ENCODE results near the gene MICAL2.

Gene MICAL2

DNA sequence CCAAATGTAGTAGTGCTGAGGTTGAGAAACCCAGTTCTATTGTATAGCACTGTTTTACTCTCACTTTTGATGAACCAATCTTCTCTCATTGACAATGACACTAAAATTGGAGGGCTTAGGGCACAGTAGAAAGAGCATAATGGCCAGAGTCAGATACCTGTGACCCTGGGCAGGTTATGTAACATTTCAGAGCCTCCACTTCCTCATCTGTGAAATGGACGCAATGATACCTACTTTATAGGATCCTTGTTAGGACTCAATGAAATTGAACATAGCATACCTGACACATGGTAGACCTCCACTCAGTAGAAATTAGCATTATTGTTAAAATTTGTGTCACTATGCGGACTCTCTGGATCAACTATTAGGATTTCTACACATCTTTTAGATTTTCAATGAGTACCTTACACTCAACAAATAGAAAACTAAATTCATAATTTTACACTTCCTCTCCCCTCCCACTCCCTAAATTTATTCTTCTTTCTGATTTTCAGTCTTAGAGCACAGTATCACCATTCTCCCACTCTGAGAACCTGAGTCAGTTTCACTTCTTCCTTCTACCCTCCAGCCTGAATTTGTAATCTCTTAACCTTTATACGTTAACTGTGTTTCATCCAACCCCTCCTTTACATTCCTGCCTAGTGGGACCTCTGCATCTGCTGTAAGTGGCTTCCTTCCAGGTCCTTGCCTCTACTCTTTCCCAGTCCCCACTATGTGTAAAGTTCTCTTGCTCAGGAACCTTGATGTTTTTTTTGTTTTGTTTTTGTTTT is 78.3 kb downstream of the MICAL2 start:
- no peak for DNase-seq (ENCODE audit: low read depth, low spot score)

DNA sequence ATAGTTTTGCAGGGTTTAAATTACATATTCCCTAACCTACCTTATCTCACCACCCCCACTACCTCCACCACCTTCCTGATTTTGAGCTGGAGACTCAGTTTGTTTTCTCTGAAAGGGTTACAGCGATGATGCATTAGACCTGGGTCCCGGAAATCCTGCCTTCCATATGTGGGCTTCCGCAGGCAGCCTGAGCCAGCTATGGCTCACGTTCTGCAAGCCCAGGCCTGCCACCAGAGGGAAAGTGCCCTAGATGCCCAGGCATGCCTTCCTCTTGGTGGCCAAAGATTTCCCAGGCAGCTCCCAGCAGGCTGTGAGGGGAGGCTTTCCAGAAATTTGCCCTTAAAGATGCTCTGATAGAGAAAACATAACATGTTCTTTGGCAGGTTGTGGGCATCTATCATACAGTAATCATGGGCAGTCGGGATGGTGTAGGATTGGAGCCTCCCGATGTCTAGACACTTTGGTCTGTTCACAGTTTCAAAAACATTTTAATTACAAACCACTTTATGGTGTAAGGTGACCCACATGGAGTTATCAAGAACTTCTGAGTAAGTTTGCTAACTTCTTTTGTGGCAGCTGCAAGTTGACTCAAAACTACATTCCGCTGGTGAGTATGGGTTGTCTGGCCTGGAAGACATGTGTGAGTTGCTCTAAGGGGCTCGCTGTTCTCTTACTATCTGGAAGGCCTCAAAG is 79.3 kb downstream of the MICAL2 start:
- DNase-seq (ENCODE audit: low read depth, low spot score) = no peak

DNA sequence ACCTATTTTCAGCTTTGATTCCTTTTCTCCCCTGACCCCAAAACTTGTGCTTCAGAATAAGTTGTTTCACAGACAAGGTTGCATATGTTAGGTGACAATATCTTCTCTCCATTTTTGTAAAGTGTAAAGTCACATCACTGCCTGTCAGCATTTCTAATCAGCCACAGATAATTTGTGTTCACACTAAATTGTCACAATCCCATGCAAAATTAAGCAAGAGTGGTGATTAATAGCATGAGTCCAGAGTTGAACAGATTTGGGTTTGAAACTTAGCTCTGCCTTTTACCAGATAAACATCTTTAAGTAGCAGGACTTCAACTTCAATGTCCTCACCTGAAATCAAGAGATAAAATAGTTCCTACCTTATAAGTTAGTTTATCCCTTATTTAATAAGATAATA is 80.1 kb downstream of the MICAL2 start:
- DNase-seq (ENCODE audit: low read depth, low spot score) = no peak

DNA sequence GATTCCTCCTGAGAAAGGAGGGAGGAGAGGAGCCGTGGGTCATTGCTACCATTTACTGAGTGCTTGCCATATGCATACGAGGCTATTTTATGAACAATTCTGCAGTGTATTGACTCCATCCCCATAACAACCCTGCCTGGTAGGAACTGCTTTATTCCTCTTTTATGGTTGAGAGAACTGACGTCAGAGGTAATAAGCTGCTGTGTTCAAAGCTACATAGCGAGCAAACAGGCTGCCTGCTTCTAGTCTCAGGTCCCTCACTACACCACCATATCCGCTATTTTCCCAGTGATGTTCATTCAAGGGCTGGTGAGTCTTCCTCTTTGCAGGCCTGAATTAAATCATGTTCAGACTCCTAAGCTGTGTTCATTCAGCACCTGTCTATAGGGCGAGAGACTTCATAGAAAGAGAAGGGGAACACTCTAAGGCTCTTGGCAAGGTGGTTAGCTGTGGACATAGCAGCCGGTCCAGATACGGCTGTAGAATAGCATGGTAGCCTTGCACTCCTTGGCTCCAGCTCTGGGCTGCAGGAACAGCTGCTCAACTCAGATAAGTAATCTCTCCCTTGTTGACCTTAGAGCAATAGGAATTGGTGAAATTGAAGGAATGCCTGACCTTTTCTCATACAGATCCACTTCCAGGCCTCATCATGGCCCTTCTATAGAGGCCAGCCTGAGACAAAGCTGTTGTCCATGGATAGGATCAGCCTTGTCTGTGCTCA is 82.6 kb downstream of the MICAL2 start:
- no peak for DNase-seq (ENCODE audit: low read depth, low spot score)

DNA sequence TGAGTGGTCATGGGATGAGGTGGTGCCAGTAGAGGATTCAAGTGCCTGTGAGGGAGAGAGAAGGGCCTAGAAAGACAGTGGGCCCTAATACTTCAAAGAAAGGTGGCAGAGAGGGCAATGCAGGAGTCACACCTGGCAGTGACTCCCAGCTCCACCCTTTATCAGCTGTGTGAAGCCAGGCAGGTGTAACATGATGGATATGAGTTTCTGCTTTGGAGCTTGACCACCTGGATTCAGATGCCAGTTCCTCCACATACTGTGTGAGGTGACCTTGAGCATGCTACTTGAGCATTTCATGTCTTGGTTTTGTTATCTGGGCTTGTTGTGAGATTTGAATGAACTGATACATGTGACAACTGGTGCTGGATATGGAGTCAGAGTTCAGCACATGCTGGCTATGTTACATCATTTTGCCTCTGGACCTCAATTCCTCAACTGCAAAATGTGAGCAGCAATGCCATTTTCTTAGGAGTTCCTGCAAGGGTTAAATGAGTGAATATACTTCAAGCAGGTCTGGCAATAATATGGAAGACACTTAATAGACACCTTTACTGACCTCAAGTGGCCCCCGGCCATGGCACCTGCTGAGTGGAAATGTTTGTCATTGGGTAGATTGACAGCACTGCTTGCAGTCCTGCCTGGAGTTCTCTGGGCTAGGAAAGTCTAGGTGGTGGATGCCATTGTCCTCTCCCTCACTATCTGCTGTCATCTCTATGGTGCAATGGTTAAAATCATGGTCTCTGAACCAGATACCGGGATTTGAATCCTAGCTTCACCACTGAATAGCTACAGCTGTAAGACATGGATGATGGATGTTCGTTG is 83.3 kb downstream of the MICAL2 start:
- DNase-seq (ENCODE audit: low read depth, low spot score) = no peak

DNA sequence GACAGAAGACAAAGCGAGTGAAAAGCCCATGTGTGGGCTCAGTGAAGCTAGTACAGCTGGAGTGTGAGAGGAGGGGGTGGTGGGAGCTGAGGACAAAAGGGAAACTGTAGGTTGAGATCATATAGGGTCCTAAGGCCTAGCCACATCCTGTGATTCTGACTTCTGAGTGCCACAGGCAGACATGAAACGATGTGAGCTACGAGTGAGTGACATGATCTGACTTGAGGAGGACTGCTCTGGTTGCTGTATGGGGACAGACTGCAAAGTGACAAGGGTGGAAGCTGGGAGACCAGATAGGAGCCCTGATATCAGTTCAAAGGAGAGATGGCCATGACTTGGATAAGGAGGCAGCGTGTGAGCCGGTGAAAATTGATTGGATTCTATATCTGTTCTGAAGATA is 85.4 kb downstream of the MICAL2 start:
- no peak for DNase-seq (ENCODE audit: low read depth, low spot score)

DNA sequence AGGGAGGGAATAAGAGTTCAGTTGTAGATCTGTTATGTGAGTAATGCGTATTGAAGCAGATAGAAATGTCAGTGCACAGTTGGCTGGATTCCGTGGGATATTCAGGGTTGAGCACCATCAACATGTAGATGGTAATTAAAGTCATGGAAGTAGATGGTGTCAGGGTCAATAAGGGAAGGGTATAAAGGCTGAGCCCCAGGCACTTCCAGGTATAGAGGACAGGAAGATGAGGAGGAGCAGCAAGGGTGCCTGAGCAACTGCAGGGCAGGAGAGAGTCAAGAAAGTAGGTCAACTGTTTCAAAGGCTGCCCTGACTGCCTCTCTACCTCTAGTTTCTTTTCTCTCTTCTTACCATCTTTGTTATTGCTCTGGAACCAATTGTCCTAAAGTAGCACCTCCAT is 85.9 kb downstream of the MICAL2 start:
- no peak for DNase-seq (ENCODE audit: low read depth, low spot score)

DNA sequence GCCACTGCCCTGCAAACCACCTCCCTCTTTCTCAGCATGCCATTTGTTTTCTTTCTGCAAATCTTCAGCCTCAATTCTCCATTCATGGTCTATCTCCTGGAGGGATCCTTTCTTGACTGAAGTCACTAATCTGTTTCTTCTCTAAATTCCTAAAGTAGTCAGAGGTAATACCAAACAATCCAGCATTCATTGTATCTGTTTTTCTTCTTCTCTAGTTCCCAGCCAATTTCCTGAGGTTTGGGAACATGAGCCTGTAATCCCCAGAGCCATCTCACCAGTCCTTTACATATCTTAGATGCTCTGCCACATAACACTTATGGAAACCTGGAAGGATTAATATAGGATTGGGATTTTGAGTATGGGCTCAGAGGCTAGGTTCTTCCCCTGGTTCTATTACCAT is 86.5 kb downstream of the MICAL2 start:
- no peak for DNase-seq (ENCODE audit: low read depth, low spot score)

DNA sequence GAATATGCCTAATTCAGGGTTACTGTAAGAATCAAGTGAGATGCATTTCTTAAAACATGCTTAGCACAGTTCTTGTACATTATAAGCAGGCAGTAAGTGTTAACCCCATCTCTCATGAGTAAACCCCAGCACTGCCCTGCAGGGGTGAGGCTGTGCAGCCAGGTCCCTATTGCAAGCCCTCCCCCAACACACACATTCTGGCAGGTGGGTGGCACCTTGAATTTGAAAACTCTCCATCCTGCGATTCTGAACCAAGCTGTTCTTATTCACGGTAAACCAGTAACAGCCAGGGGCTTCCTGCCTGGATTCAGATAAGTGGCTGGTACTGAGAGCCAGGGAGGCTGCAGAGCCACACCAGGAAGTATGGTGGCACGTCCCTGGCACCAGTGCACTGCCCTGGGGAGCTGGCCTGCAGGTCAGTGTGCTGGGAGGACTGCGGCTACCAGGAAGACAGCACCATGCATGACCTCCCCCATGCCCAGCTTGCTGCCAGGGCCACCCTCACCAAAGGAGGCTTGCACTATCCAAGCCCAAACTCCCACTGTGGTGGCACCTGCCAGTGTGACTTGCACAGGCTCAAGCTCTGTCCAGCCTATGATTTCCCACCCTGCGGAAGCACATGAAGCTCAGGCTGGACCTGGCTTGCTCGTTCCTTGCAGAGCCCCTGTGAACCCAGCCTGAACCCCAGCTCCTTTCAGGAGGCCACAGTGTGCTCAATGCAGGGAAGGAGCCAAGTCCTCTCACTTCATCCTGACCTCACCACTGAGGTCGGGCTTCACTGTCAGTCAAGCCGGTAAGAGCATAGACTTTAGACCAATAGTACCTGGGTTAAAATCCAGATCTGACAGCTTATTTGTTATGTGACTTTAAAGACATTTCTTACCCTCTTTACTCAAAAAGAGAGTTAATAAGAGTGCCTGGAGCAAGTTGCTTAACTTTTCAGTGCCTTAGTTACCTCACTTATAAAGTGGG is 88.1 kb downstream of the MICAL2 start:
- DNase-seq (ENCODE audit: low read depth, low spot score) = no peak

DNA sequence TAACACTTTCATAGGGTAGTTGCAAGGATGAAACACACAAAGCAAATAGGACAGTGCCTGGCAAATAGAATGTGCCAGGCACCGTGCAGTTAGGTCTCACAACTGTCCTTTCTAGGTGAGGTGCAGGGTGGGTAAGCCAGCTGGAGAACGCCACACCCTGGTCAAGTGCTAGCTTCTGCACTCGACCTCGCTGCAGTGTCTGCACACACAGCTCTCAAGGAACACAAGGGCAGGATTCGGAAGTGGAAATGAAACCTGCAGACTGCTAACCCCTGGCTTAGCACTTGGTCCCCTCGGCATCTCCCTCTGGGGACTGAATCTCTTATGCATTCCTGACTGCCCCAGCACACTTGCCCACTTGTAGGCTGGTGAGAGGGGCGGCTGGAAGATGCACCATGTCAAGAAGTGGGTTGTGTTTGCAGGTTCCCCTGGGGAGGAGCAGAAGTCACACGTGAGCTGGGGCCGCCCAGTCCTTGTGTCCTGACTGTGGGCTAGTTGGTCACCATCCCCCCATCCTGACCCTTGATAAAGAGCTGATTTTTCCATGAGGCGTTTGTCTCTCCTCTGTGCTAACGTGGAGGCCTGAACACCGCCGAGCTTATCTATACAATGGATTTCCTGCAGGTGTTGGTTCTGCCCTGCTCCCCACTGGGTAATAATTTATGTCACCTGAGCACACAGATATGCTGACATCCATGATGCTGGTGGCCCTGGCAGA is 89.0 kb downstream of the MICAL2 start:
- no peak for DNase-seq (ENCODE audit: low read depth, low spot score)

DNA sequence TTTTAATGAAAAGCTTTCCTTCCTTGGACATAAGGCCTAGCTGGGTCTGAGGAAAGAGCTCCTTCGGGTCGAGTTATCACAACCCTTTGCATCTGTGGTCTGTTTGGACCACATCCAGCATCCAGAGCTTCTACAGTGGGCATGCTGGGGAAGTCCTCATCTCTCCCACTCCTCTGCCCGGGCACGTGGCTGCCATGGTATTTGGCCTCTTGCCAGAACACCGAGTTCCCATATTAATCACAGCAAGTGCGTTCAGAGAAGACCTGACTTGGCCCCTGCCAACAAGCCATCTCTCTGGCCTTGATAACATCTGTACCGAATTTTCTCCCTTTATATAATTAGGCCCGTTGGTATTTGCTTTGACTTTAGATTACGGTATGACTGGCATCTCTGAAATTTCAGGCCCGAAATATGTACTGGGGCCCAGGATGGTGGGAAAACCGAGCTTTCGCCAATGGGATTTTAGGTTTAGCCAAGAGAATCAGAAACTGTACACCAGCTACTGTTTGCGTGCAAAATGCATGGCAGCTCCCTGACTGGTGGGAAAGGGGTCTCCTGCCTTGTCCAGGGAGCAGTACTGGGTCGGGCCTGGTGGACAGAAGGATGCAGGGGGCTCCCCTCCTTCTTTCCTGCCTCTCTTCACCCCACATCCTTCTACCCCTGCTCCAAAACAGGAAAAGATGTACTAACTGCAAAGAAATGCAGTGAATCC is 90.0 kb downstream of the MICAL2 start:
- DNase-seq (ENCODE audit: low read depth, low spot score) = peak; percentile 90

DNA sequence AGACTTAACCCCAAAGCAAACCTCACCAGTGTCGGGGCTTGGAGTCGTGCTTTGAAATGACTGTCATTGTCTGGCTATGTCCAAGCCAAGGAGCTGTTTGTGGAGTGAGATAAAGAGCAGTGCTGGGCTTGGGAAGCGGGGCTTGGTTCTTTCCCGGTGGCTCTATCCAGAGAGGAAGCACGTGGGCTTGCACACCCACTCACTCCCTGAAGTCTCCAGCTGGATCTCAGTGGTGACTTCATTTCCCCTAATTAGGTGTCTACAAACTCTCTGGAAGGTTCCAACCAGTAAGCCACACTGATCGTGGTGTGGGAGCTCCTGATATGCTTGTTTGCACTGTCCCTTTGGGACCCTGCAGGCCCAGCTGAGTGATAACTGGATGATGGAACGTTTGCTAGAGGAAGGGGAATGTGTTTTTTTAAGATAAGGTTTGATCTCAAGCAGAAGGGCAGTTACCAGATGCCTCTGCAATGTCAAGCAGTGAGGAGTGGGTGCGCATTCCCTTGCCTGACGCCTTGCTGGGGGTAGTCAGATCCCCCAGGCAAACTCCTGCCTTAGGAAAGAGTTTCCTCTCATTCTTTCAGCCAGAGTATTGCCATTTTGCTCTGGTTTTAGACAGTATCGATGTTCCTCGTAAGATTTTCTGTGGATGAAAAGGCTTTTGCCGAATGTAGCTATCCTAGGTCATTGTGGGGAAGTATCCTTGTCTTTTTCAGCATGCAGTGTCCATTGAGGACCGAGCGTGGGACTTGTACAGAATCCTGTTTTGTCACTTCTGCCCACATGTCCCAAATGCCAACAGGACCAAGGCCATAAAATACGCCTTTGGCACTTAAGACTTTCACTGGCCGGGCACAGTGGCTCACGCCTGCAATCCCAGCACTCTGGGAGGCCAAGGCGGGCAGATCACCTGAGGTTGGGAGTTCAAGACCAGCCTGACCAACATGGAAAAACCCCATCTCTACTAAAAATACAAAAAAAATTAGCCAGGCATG is 90.9 kb downstream of the MICAL2 start:
- DNase-seq (ENCODE audit: low read depth, low spot score) = peak; percentile 95

DNA sequence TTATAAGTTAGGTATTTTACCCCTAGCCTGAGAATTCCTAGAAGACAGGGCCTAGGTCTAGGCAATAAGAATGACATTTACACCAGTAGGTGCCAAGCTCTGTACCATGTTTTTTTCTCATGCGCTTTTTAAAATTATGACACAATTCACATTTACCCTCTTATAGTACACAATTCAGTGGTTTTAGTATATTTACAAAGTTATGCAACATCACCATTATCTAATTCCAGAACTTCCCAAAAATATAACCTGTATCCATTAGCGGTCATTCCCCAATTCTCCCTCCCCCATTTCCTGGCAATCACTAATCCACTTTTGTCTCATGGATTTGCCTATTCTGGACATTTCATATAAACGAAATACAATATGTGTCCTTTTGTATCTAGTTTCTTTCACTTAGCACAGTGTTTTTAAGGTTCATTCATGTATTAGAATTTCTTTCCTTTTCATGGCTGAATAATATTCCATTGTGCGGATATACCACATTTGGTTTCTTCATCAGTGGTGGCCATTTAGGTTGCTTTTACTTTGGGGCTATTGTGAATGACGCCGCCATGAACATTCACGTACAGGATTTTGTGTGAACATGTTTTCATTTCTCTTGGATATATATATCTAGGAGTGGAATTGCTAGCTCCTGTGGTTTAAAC is 92.4 kb downstream of the MICAL2 start:
- DNase-seq (ENCODE audit: low read depth, low spot score) = no peak

DNA sequence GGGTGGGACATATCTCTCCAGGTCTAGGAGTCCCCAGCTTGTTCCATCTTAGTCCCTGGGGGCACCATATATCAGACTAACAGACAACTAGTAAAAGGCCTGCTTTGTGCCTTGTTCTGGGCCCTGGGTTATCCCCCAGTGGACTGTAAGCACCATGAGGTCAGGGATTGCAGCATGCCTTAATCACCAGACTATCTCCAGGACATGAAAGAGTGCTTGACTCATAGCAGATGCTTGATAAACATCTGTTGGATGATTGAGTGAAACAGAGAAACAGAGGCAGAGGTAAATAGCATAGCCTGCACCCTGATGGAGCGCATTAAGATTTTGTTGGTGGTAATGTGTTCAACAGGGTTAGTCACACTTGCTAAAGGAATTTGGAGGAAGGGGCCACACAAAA is 94.1 kb downstream of the MICAL2 start:
- no peak for DNase-seq (ENCODE audit: low read depth, low spot score)

DNA sequence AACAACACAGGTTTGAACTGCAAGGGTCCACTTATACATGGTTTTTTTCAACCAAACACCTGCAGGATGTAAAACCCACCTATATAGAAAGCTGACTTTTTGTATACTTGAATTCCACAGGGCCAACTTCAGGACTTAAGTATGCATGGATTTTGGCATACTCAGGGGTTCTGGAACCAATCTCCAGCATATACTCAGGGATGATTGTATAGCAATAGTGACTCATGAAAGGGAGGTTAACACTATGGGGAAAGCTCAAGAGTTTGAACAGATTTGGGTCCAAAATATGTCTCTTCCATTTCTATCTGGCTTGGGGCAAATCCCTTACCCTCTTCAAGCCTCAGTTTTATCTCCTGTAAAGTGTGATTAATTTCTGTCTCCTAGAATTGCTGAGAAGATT is 94.9 kb downstream of the MICAL2 start:
- no peak for DNase-seq (ENCODE audit: low read depth, low spot score)

DNA sequence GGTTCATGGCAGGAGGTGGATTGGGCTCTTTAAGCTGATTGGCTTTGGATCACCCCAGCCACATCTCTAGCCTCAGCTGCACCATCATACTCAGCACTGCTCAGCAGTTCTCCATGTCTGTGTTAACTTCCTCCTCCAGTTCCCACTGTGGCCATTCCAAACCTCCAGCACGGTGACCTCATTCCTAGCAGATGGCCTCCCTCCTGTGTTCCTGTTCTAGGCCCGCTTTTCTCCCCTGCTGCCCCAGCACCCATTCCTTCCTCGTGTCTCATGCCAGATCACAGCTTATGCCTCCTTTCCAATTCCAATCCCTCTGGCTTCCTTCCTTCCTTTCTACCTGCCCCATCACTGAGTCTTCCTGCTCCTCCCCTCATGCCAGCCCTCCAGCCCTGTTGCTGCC is 96.1 kb downstream of the MICAL2 start:
- no peak for DNase-seq (ENCODE audit: low read depth, low spot score)

DNA sequence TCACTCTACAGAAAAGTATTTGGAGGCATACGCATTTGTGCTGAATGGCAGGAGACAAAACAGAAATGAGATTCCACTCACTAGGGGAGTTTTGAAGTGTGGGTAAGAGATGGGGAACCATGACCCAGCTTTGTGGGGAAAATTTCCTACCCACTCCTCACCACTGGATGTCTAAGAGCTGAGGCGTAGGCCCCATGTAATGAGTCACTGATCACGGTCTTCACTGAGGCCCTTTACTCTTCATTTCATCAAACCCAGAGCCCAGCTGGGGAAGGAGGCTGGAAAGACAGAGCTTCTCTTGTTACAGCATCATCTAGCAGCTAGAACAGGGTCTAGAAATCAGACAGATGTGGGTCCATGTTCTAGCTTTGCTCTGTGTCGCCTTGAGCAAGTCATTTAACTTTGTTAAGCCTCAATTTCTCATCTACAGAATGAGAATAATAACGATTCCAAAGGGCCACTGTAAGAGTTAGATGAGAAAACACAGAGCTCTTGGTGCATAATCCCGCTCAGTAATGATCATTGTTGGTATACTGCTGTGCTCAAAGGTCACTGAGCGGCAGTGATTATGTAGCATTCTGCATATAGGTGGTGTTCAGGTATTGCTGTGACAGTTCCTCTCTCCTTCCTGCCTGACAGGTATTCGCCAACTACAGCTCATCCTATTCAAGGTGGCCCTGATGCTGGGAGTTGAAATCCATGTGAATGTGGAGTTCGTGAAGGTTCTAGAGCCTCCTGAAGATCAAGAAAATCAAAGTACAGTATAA is 97.2 kb downstream of the MICAL2 start:
- DNase-seq (ENCODE audit: low read depth, low spot score) = peak; percentile 84
